WERI-Rb-1 (cell line): ENCODE results near the gene ARHGEF25.

ENCODE experiments used
- DNase-seq: peaks from one replicate; pipeline ENCODE4 v3.0.0-alpha.2; 2020
- H3K27ac ChIP-seq: fragments of 250-450 bp; sonication (Bioruptor Pico); 2 replicates; pipeline ENCODE4 v1.5.1; 2020; ENCODE audit warnings: mild to moderate bottlenecking, moderate library complexity
- H3K27me3 ChIP-seq: fragments of 250-450 bp; sonication (Bioruptor Pico); 2 replicates; pipeline ENCODE4 v1.5.1; 2021; ENCODE audit warnings: mild to moderate bottlenecking, low read depth, moderate library complexity; ENCODE audit not compliant: insufficient read depth, severe bottlenecking
- H3K36me3 ChIP-seq: fragments of 250-450 bp; sonication (Bioruptor Pico); 2 replicates; pipeline ENCODE4 v1.5.1; 2020; ENCODE audit warnings: mild to moderate bottlenecking, moderate library complexity
- H3K4me3 ChIP-seq: 2 replicates; pipeline ENCODE4 v1.5.1; 2011; ENCODE audit warnings: low read depth, mild to moderate bottlenecking, control low read depth, low read length
- H3K9me3 ChIP-seq: fragments of 250-450 bp; sonication (Bioruptor Pico); 2 replicates; pipeline ENCODE4 v1.5.1; 2021; ENCODE audit warnings: mild to moderate bottlenecking, moderate library complexity; ENCODE audit not compliant: severe bottlenecking
- CTCF ChIP-seq: IDR thresholded peaks from 2 replicates; pipeline ENCODE4 v1.5.1; 2011; ENCODE audit warnings: low read depth, mild to moderate bottlenecking, control low read depth, inconsistent platforms, low read length

ARHGEF25 gene

GRCh38 chr12:57579011-57579410 lies 32.2 kb upstream of the ARHGEF25 start:
- Histone ChIP-seq H3K4me3 (no peak overlapping the region), H3K27me3 (no peaks in the 10 kb centered on the region), H3K9me3 (no peaks in the 10 kb centered on the region), H3K27ac (no peak overlapping the region), H3K36me3 (peaks cover 64% of the 10 kb centered on the region)
- no peak for DNase-seq
- TF ChIP-seq CTCF, result no peak

- no peak overlapping the region for H3K27ac ChIP-seq
- H3K27me3 ChIP-seq, result no peaks in the 10 kb centered on the region
- H3K4me3 ChIP-seq, result no peak overlapping the region
- H3K9me3 ChIP-seq, result no peaks in the 10 kb centered on the region
- no peak for DNase-seq
- peaks cover 61% of the 10 kb centered on the region for H3K36me3 ChIP-seq
- TF ChIP-seq CTCF, result no peak
Observed at GRCh38 chr12:57579677-57580465, 31.4 kb upstream of the ARHGEF25 start.

GRCh38 chr12:57580466-57580795 lies 30.8 kb upstream of the ARHGEF25 start:
- H3K9me3 ChIP-seq, result no peaks in the 10 kb centered on the region
- no peak for DNase-seq
- no peak for TF ChIP-seq CTCF
- no peaks in the 10 kb centered on the region for H3K27me3 ChIP-seq
- no peak overlapping the region for H3K27ac ChIP-seq
- no peak overlapping the region for H3K4me3 ChIP-seq
- peaks cover 57% of the 10 kb centered on the region for H3K36me3 ChIP-seq

GRCh38 chr12:57581802-57582201 lies 29.4 kb upstream of the ARHGEF25 start:
- TF ChIP-seq CTCF, result no peak
- no peak for DNase-seq
- Histone ChIP-seq H3K27me3 (no peaks in the 10 kb centered on the region), H3K4me3 (no peak overlapping the region), H3K36me3 (peaks cover 43% of the 10 kb centered on the region), H3K27ac (no peak overlapping the region), H3K9me3 (no peaks in the 10 kb centered on the region)

GRCh38 chr12:57582440-57582839 lies 28.8 kb upstream of the ARHGEF25 start:
- no peak overlapping the region for H3K4me3 ChIP-seq
- DNase-seq, result no peak

More at GRCh38 chr12:57582440-57582839, 28.8 kb upstream of the ARHGEF25 start:
- no peak for TF ChIP-seq CTCF
- Histone ChIP-seq H3K27me3 (no peaks in the 10 kb centered on the region), H3K27ac (no peak overlapping the region), H3K9me3 (no peaks in the 10 kb centered on the region), H3K36me3 (peaks cover 42% of the 10 kb centered on the region)
